Esophagus muscularis mucosa (tissue), 3 donors: ENCODE results near the gene GNPTAB.

ENCODE experiments used
- CTCF ChIP-seq, 3 experiments: fragments of 200-600 bp in 2 of 3; fragments of 450-650 bp in 1 of 3; sonication (generic) in 2 of 3; IDR thresholded peaks; one replicate each; pipeline ENCODE4 v1.5.1; 2017 to 2019; ENCODE audit warnings: antibody characterized with exemption in 3 of 3, mild to moderate bottlenecking in 2 of 3, moderate library complexity in 1 of 3
- EP300 ChIP-seq: sonication (generic); formaldehyde crosslinking; IDR thresholded peaks from one replicate; pipeline ENCODE4 v1.6.1; 2017; ENCODE audit warnings: antibody characterized with exemption

- TF ChIP-seq CTCF (IDR thresholded peaks at IDR 0.05) (no peak), EP300 (no peak)
Observed at GRCh38 chr12:101740980-101741379, 89.8 kb downstream of the GNPTAB start.
